Neural cell (in vitro differentiated cells): ENCODE results near the gene COL20A1.

Experiments
- EP300 ChIP-seq: fragments of 450-650 bp; conservative IDR thresholded peaks from 2 replicates; pipeline ENCODE4 v1.6.1; 2014; ENCODE audit warnings: antibody characterized with exemption, mild to moderate bottlenecking, moderate library complexity; ENCODE audit not compliant: poor library complexity, severe bottlenecking
- EZH2 ChIP-seq: fragments of 200-600, 300-800 bp; shearing (Covaris generic), sonication (generic); IDR thresholded peaks from 2 replicates; pipeline ENCODE4 v1.6.1; 2014; ENCODE audit warnings: antibody characterized with exemption, low read length, borderline replicate concordance, mild to moderate bottlenecking; ENCODE audit not compliant: insufficient read depth, poor library complexity, severe bottlenecking
- MXI1 ChIP-seq: fragments of 450-650 bp; conservative IDR thresholded peaks from 2 replicates; pipeline ENCODE4 v1.6.1; 2014; ENCODE audit warnings: antibody characterized with exemption, mild to moderate bottlenecking; ENCODE audit not compliant: poor library complexity, severe bottlenecking
- POLR2AphosphoS5 ChIP-seq: IDR thresholded peaks from 2 replicates; pipeline ENCODE4 v1.6.1; 2012
- RAD21 ChIP-seq: fragments of 450-650 bp; conservative IDR thresholded peaks from 2 replicates; pipeline ENCODE4 v1.6.1; 2014; ENCODE audit warnings: antibody characterized with exemption, mild to moderate bottlenecking, moderate library complexity
- TF ChIP-seq, protein P1 (sequence below): fragments of 450-650 bp; IDR thresholded peaks from 2 replicates; pipeline ENCODE4 v1.5.1; 2014; ENCODE audit warnings: antibody characterized with exemption, mild to moderate bottlenecking, moderate library complexity; ENCODE audit not compliant: poor library complexity, severe bottlenecking

DNA sequence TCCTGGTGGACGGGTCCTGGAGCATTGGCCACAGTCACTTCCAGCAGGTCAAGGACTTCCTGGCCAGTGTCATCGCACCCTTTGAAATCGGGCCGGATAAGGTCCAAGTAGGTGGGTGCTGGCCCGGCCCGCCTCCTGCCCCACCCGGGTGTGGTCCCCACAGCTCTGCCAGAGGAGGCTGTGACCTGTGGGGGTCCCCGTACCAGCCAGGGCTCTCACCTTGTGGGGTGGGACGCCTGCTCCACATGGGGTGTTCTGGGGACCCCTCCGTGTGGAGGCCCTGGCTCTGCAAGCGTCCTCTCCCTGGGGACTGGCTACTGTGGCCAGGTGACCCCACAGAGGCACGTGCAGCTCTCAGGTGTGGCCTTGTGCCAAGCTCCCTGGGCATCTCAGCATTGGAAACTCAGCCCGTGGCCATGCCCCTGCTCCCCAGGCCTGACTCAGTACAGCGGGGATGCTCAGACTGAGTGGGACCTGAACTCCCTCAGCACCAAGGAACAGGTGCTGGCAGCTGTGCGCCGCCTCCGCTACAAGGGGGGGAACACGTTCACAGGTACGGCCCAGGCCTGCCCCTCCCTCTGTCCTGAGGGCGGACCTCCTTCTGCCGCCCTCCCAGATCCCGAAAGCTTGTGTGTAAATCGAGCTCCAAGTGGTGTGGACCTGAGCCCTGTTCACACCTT lies 14.7 kb downstream of the COL20A1 start:
- TF ChIP-seq EZH2 (no peak), POLR2AphosphoS5 (no peak), EP300 (no peak), RAD21 (no peak), MXI1 (no peak)
- TF ChIP-seq, protein P1, sequence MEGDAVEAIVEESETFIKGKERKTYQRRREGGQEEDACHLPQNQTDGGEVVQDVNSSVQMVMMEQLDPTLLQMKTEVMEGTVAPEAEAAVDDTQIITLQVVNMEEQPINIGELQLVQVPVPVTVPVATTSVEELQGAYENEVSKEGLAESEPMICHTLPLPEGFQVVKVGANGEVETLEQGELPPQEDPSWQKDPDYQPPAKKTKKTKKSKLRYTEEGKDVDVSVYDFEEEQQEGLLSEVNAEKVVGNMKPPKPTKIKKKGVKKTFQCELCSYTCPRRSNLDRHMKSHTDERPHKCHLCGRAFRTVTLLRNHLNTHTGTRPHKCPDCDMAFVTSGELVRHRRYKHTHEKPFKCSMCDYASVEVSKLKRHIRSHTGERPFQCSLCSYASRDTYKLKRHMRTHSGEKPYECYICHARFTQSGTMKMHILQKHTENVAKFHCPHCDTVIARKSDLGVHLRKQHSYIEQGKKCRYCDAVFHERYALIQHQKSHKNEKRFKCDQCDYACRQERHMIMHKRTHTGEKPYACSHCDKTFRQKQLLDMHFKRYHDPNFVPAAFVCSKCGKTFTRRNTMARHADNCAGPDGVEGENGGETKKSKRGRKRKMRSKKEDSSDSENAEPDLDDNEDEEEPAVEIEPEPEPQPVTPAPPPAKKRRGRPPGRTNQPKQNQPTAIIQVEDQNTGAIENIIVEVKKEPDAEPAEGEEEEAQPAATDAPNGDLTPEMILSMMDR = no peak
